A549 (cell line): ENCODE results near the gene CIAO3. TPM values are rescaled to one million over a fixed set of nuclear protein-coding genes. Genes with fewer than 3 reads are reported as not detected.
A peak's percentile ranks its signal among the peaks of the same experiment; 100 is the strongest.

Source experiments
- ATAC-seq, 2 experiments: fragments of 200-7000 bp in 1 of 2; fragments of >200 bp in 1 of 2; cut with Nextera tagmentation in 1 of 2; cut with Tn5 transposase in 1 of 2; 3 replicates each; pipeline versions ENCODE4 v1.8.0 to v1.9.1; 2018 to 2020; ENCODE audit warnings: mild to moderate bottlenecking in 1 of 2, moderate library complexity in 1 of 2
- CTCF ChIA-PET: fragments of 300-600 bp; sonication (Branson Sonifier 250); formaldehyde crosslinking; extraction: SDS; loops from one replicate; lab custom pipeline; 2021; ENCODE audit warnings: antibody characterized with exemption, inconsistent platforms; lab: Yijun Ruan, JAX
- POLR2A ChIA-PET: fragments of 350-600 bp; formaldehyde crosslinking; extraction: SDS; loops from one replicate; lab custom pipeline; 2021; ENCODE audit warnings: antibody characterized with exemption, inconsistent platforms; lab: Yijun Ruan, JAX
- DNase-seq, 2 experiments: peaks; one replicate each; pipeline versions ENCODE4 v3.0.0 to v3.0.0-alpha.2; 2011 to 2016; ENCODE audit warnings: low read depth in 1 of 2, low spot score in 1 of 2
- FAIRE-seq: peaks from 2 replicates; lab custom pipeline; 2011; peaks lifted over from hg19 to GRCh38; lab: Jason Lieb, UNC
- H3K27ac ChIP-seq, 2 experiments: fragments of >200 bp; sonication (Bioruptor Twin); formaldehyde crosslinking; 3 replicates each; pipeline ENCODE4 v1.5.1; 2016 to 2017
- H3K4me1 ChIP-seq: fragments of >200 bp; sonication (Bioruptor Twin); formaldehyde crosslinking; 3 replicates; pipeline ENCODE4 v1.6.1; 2016
- H3K4me2 ChIP-seq: fragments of >200 bp; sonication (Bioruptor Twin); formaldehyde crosslinking; 3 replicates; pipeline ENCODE4 v1.6.1; 2016
- H3K4me3 ChIP-seq: fragments of >200 bp; sonication (Bioruptor Twin); formaldehyde crosslinking; 3 replicates; pipeline ENCODE4 v1.5.1; 2016
- H3K9me3 ChIP-seq: fragments of >200 bp; sonication (Bioruptor Twin); formaldehyde crosslinking; 3 replicates; pipeline ENCODE4 v1.6.1; 2016
- BCL3 ChIP-seq: fragments of >200 bp; sonication (Bioruptor Twin); formaldehyde crosslinking; IDR thresholded peaks from 3 replicates; pipeline ENCODE4 v1.6.1; 2016
- BHLHE40 ChIP-seq: IDR thresholded peaks from 2 replicates; pipeline ENCODE4 v1.6.1; 2012; ENCODE audit warnings: low read depth, low read length, inconsistent platforms
- CBX2 ChIP-seq: fragments of 200-600 bp; sonication (generic); IDR thresholded peaks from 2 replicates; pipeline ENCODE4 v1.6.1; 2016; ENCODE audit warnings: low read depth, mild to moderate bottlenecking, borderline replicate concordance
- CBX8 ChIP-seq: fragments of 200-600 bp; sonication (generic); IDR thresholded peaks from 2 replicates; pipeline ENCODE4 v1.6.1; 2016
- CTCF ChIP-seq: fragments of >200 bp; sonication (Bioruptor Twin); formaldehyde crosslinking; IDR thresholded peaks from 3 replicates; pipeline ENCODE4 v1.5.1; 2016
- FOSB ChIP-seq: fragments of 250-450 bp; sonication (Bioruptor Pico); IDR thresholded peaks from 2 replicates; pipeline ENCODE4 v1.5.0; 2020; ENCODE audit warnings: mild to moderate bottlenecking, moderate library complexity
- FOXS1 ChIP-seq: fragments of 250-450 bp; sonication (Bioruptor Pico); IDR thresholded peaks from 2 replicates; pipeline ENCODE4 v1.5.0; 2020; ENCODE audit warnings: mild to moderate bottlenecking, moderate library complexity
- HEYL ChIP-seq: fragments of 250-450 bp; sonication (Bioruptor Pico); IDR thresholded peaks from 2 replicates; pipeline ENCODE4 v1.8.0; 2021; ENCODE audit warnings: mild to moderate bottlenecking, moderate library complexity
- HMGXB4 ChIP-seq: fragments of 250-450 bp; sonication (Bioruptor Pico); IDR thresholded peaks from 2 replicates; pipeline ENCODE4 v1.5.0; 2021; ENCODE audit warnings: mild to moderate bottlenecking, moderate library complexity, borderline replicate concordance
- HOXA7 ChIP-seq: fragments of 250-450 bp; sonication (Bioruptor Pico); IDR thresholded peaks from 2 replicates; pipeline ENCODE4 v1.5.0; 2020; ENCODE audit warnings: mild to moderate bottlenecking, moderate library complexity
- HOXB13 ChIP-seq: fragments of 250-450 bp; sonication (Bioruptor Pico); IDR thresholded peaks from 2 replicates; pipeline ENCODE4 v1.5.0; 2020; ENCODE audit warnings: low read depth, mild to moderate bottlenecking, moderate library complexity
- JUN ChIP-seq, 2 experiments: fragments of >200 bp; sonication (Bioruptor Twin); formaldehyde crosslinking; IDR thresholded peaks; 2 replicates in 1 of 2; 3 replicates in 1 of 2; pipeline ENCODE4 v1.6.1; 2016 to 2017
- KDM1A ChIP-seq: fragments of 200-600 bp; sonication (generic); IDR thresholded peaks from 2 replicates; pipeline ENCODE4 v1.6.1; 2016; ENCODE audit warnings: low read depth, mild to moderate bottlenecking
- MAFK ChIP-seq: fragments of 450-650 bp; IDR thresholded peaks from 2 replicates; pipeline ENCODE4 v1.6.1; 2014; ENCODE audit not compliant: partially characterized antibody
- MYC ChIP-seq: IDR thresholded peaks from 2 replicates; pipeline ENCODE4 v1.6.1; 2012; ENCODE audit warnings: mild to moderate bottlenecking, inconsistent platforms, low read length, improper control_type of control experiment, borderline replicate concordance
- NR3C1 ChIP-seq: fragments of >200 bp; sonication (Bioruptor Twin); formaldehyde crosslinking; IDR thresholded peaks from 3 replicates; pipeline ENCODE4 v1.6.1; 2017
- RCOR1 ChIP-seq: fragments of 150-350 bp; IDR thresholded peaks from 2 replicates; pipeline ENCODE4 v1.6.1; 2014; ENCODE audit warnings: antibody characterized with exemption, low read length, low read depth
- RNF2 ChIP-seq: fragments of 200-600 bp; sonication (generic); IDR thresholded peaks from 2 replicates; pipeline ENCODE4 v1.6.1; 2016; ENCODE audit warnings: low read depth, mild to moderate bottlenecking, antibody characterized with exemption, moderate library complexity, borderline replicate concordance
- TFCP2L1 ChIP-seq: fragments of 250-450 bp; sonication (Bioruptor Pico); IDR thresholded peaks from 2 replicates; pipeline ENCODE4 v1.5.0; 2021; ENCODE audit warnings: mild to moderate bottlenecking
- TP53 ChIP-seq: fragments of 250-450 bp; sonication (Bioruptor Pico); IDR thresholded peaks from 2 replicates; pipeline ENCODE4 v1.5.0; 2021; ENCODE audit warnings: mild to moderate bottlenecking, moderate library complexity
- ZC3H11A ChIP-seq: fragments of 450-650 bp; IDR thresholded peaks from 2 replicates; pipeline ENCODE4 v1.6.1; 2014; ENCODE audit warnings: antibody characterized with exemption, mild to moderate bottlenecking
- WGBS: methylation state at CpG from one replicate; pipeline ENCODE4 v1.1.6; 2017; ENCODE audit errors: missing lambda C conversion rate; 5-methylcytosine and 5-hydroxymethylcytosine counted together
- polyA plus RNA-seq, 4 experiments: library from polyadenylated mRNA; depleted of rRNA in 3 of 4; stranded (reverse); fragments of >200 nt; fragmentation: RNase III in 1 of 4; extraction: RNeasy Plus Mini Kit Qiagen cat#74134 plus additional on column Dnase treatment in 1 of 4; gene quantifications; 2 replicates in 3 of 4; 3 replicates in 1 of 4; pipeline ENCODE4 v1.2.3, GENCODE V29; 2011 to 2017

CIAO3 gene
- polyA plus RNA-seq, 2 of the 4 experiments (the other 2 are of a cell fraction), result 17.4 to 23.0 TPM

- Histone ChIP-seq H3K9me3 (no peaks in the 10 kb centered on the region), H3K4me2 (peak overlapping the region; percentile 45; the same call in 2 of the 3 replicates), H3K4me3 (no peak overlapping the region), H3K27ac (peak overlapping the region in 1 of 2 experiments; percentile 40; a peak in 2 of 6 replicates), H3K4me1 (peaks cover 15% of the 10 kb centered on the region)
- ChIA-PET POLR2A (no interaction called here), CTCF (interaction anchor here (2.1 to 15.8 kb wide), 2 partner anchors 18 to 27 kb away, joined by 5 to 105 read pairs; partner anchors contain the start of genes CHTF18, CIAO3 and RPUSD1)
- FAIRE-seq, result no peak
- peak in 1 of 2 experiments; percentile 12; a peak in 2 of 6 replicates for ATAC-seq
- no peak for DNase-seq
- 48% methylated on average over 2 of the region's 38 CpGs for WGBS
- no peak for TF ChIP-seq TFCP2L1
- TF ChIP-seq HOXA7, result no peak
- no peak for TF ChIP-seq KDM1A
- TF ChIP-seq HEYL, result no peak
- no peak for TF ChIP-seq MYC
- no peak for TF ChIP-seq BHLHE40
- no peak for TF ChIP-seq FOXS1 (CRISPR knock-in tag)
- no peak for TF ChIP-seq HMGXB4 (CRISPR knock-in tag)
- TF ChIP-seq RNF2, result no peak
- TF ChIP-seq ZC3H11A, result no peak
- TF ChIP-seq MAFK, result no peak
- TF ChIP-seq CBX8, result no peak
- no peak for TF ChIP-seq FOSB
- no peak for TF ChIP-seq BCL3
- TF ChIP-seq CBX2, result no peak
- TF ChIP-seq RCOR1, result no peak
- no peak for TF ChIP-seq JUN (IDR thresholded peaks at IDR 0.05)
- TF ChIP-seq HOXB13 (CRISPR knock-in tag), result no peak
- TF ChIP-seq CTCF, result no peak
- TF ChIP-seq NR3C1, result no peak
Observed at GRCh38 chr16:767743-768235, 27.0 kb upstream of the CIAO3 start.

- peaks cover 21% of the 10 kb centered on the region for H3K4me1 ChIP-seq
- peak; percentile 70 for TF ChIP-seq MAFK
- TF ChIP-seq TP53 (CRISPR knock-in tag), result no peak
- ATAC-seq (no peak), FAIRE-seq (no peak), DNase-seq (no peak)
- 81% methylated on average over 27 of the region's 48 CpGs for WGBS
- H3K27ac ChIP-seq, result no peak overlapping the region
- no peak overlapping the region for H3K4me3 ChIP-seq
- no peaks in the 10 kb centered on the region for H3K9me3 ChIP-seq
- no peak overlapping the region for H3K4me2 ChIP-seq
- ChIA-PET CTCF (interaction anchor here (1.4 to 15.8 kb wide), 4 partner anchors 19 to 291 kb away, joined by 4 to 105 read pairs (median 4); partner anchors contain the start of genes CHTF18, CIAO3 and RPUSD1), POLR2A (interaction anchor here (0.9 kb wide), 1 partner anchor 21 kb away, joined by 3 read pairs; the partner anchor contains the start of genes CHTF18 and RPUSD1)
Observed at GRCh38 chr16:766820-767640, 26.2 kb upstream of the CIAO3 start.
